Testis (tissue), 2 donors: ENCODE data around the gene ITPR2.

Source experiments
- POLR2A ChIP-seq: fragments of 450-650 bp; IDR thresholded peaks from one replicate; pipeline ENCODE4 v1.6.1; 2017; ENCODE audit warnings: antibody characterized with exemption, mild to moderate bottlenecking, moderate library complexity
- TF ChIP-seq, protein P1 (sequence below), 3 experiments: fragments of 450-650 bp in 2 of 3; fragments of 200-600 bp in 1 of 3; sonication (generic) in 1 of 3; IDR thresholded peaks; one replicate each; pipeline ENCODE4 v1.5.1; 2016 to 2019; ENCODE audit warnings: antibody characterized with exemption in 3 of 3, mild to moderate bottlenecking in 2 of 3, moderate library complexity in 1 of 3

DNA sequence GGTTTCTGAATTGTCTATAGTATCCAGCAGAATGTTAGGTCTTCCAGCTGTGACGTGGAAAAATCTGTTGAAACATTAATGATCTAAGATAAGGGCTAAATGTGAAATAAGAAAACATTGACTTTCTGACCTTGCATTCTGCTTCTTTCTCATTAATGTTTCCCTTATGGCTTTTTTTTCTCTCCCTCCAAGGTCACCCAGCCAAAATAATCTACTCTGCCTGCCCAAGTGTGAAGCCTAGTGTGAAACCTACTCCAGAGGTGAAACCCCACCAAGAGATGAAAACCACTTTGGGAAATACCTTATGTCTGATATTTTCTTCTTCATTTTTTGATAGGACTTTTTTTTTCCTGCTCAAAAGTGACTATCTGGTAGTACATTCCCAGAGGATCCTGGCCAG is 529.6 kb downstream of the ITPR2 start:
- no peak for TF ChIP-seq POLR2A
- TF ChIP-seq, protein P1, sequence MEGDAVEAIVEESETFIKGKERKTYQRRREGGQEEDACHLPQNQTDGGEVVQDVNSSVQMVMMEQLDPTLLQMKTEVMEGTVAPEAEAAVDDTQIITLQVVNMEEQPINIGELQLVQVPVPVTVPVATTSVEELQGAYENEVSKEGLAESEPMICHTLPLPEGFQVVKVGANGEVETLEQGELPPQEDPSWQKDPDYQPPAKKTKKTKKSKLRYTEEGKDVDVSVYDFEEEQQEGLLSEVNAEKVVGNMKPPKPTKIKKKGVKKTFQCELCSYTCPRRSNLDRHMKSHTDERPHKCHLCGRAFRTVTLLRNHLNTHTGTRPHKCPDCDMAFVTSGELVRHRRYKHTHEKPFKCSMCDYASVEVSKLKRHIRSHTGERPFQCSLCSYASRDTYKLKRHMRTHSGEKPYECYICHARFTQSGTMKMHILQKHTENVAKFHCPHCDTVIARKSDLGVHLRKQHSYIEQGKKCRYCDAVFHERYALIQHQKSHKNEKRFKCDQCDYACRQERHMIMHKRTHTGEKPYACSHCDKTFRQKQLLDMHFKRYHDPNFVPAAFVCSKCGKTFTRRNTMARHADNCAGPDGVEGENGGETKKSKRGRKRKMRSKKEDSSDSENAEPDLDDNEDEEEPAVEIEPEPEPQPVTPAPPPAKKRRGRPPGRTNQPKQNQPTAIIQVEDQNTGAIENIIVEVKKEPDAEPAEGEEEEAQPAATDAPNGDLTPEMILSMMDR (IDR thresholded peaks at IDR 0.05) = no peak
